C4-2B (cell line): Measurements from ENCODE around the gene ZNF613.

Experiments used
- H3K27ac ChIP-seq: fragments of 450-650 bp; 2 replicates; pipeline ENCODE4 v1.5.1; 2017
- ZFX ChIP-seq: fragments of 450-650 bp; IDR thresholded peaks from 2 replicates; pipeline ENCODE4 v1.6.1; 2017
- TF ChIP-seq, protein P1 (sequence below): fragments of 450-650 bp; conservative IDR thresholded peaks from 2 replicates; pipeline ENCODE4 v1.5.1; 2017; ENCODE audit warnings: mild to moderate bottlenecking

ZNF613 gene

DNA sequence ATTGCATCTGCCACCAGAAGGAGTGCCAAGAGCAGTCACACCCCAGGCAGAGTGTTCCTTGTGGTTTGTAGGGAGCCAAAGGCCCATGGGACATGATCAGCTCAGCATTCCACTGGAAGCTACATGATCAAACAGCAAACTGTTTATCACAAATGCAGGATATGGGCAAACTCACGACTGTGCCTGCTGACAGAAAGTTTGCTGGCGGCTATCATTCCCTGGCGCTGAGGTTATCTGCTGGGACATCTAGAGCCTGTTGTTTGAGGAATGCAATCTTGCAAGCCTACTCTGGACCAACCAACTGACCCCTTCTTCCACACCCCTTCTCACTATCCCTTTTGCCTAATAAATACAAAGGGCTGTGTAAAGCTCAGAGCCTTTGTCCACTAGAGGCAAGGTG lies 7.7 kb upstream of the ZNF613 start:
- H3K27ac ChIP-seq = no peak overlapping the region
- TF ChIP-seq, protein P1, sequence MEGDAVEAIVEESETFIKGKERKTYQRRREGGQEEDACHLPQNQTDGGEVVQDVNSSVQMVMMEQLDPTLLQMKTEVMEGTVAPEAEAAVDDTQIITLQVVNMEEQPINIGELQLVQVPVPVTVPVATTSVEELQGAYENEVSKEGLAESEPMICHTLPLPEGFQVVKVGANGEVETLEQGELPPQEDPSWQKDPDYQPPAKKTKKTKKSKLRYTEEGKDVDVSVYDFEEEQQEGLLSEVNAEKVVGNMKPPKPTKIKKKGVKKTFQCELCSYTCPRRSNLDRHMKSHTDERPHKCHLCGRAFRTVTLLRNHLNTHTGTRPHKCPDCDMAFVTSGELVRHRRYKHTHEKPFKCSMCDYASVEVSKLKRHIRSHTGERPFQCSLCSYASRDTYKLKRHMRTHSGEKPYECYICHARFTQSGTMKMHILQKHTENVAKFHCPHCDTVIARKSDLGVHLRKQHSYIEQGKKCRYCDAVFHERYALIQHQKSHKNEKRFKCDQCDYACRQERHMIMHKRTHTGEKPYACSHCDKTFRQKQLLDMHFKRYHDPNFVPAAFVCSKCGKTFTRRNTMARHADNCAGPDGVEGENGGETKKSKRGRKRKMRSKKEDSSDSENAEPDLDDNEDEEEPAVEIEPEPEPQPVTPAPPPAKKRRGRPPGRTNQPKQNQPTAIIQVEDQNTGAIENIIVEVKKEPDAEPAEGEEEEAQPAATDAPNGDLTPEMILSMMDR = no peak
- no peak for TF ChIP-seq ZFX

GRCh38 chr19:51921949-51922348 lies 5.3 kb upstream of the ZNF613 start:
- H3K27ac ChIP-seq = no peak overlapping the region
- no peak for TF ChIP-seq ZFX
- TF ChIP-seq, protein P1 = no peak

DNA sequence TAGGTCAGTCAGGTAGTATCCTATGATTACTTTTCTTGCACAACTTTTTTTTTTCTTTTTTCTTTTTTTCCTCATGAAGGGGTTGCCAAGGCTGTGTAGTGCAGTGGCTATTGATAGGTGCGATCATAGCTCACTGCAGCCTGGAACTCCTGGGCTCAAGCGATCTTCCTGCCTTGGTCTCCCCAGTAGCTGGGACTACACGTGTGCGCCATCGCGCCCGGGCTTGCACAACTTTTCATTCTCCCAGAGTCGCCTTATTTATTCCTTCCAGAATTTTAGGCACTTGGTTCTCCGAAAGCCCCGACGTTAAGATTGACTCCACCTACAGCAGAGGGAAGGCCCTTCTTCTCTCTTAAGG lies 867 bp upstream of the ZNF613 start:
- H3K27ac ChIP-seq = peak overlapping the region; percentile 80
- TF ChIP-seq, protein P1 = no peak
- no peak for TF ChIP-seq ZFX

GRCh38 chr19:51927859-51928258 lies 587 bp downstream of the ZNF613 start:
- TF ChIP-seq, protein P1 = no peak
- TF ChIP-seq ZFX = no peak
- H3K27ac ChIP-seq = peak overlapping the region; percentile 80

GRCh38 chr19:51931921-51932320 lies 4.6 kb downstream of the ZNF613 start:
- H3K27ac ChIP-seq = no peak overlapping the region
- TF ChIP-seq, protein P1 = no peak
- TF ChIP-seq ZFX = no peak

DNA sequence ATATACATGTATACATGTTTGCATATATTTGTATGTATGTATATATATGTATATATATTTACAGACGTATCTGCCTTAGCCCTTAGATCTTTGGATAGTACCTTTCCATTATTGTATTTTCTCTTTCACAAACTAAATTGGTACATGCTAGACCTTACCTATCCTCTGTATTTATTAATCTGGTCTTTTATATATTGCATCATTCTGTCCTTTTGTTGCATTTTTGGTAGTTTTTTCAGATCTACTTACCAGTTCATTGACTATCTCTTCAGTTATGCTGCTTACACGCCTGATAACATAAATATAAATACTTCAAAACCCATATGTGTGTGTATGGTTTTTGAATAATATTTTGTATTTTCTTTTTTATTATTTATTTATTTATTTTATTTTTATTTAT lies 11.7 kb downstream of the ZNF613 start:
- TF ChIP-seq, protein P1 = no peak
- no peak for TF ChIP-seq ZFX
- H3K27ac ChIP-seq = no peak overlapping the region

DNA sequence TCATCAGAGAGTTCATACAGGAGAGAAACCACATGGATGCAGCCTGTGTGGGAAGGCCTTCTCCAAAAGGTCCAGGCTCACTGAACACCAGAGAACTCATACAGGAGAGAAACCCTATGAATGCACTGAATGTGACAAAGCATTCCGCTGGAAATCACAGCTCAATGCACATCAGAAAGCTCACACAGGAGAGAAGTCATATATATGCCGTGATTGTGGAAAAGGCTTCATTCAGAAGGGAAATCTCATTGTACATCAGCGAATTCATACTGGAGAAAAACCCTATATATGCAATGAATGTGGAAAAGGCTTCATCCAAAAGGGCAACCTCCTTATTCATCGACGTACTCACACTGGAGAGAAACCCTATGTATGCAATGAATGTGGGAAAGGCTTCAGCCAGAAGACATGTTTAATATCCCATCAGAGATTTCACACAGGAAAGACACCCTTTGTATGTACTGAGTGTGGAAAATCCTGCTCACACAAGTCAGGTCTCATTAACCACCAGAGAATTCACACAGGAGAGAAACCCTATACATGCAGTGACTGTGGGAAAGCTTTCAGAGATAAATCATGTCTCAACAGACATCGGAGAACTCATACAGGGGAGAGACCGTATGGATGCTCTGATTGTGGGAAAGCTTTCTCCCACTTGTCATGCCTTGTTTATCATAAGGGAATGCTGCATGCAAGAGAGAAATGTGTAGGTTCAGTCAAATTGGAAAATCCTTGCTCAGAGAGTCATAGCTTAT lies 17.7 kb downstream of the ZNF613 start:
- no peak overlapping the region for H3K27ac ChIP-seq

More for the DNA sequence above, 17.7 kb downstream of the ZNF613 start:
- TF ChIP-seq ZFX = no peak
- TF ChIP-seq, protein P1 = no peak
